Measurements from ENCODE around the gene PCGF1.

- TF ChIP-seq POLR2AphosphoS5 (IDR thresholded peaks at IDR 0.05; ENCODE audit: low read depth, low read length): no peak
- TF ChIP-seq SIN3A (IDR thresholded peaks at IDR 0.05; ENCODE audit: borderline replicate concordance, insufficient read depth, low read length): no peak
- TF ChIP-seq, protein P1, sequence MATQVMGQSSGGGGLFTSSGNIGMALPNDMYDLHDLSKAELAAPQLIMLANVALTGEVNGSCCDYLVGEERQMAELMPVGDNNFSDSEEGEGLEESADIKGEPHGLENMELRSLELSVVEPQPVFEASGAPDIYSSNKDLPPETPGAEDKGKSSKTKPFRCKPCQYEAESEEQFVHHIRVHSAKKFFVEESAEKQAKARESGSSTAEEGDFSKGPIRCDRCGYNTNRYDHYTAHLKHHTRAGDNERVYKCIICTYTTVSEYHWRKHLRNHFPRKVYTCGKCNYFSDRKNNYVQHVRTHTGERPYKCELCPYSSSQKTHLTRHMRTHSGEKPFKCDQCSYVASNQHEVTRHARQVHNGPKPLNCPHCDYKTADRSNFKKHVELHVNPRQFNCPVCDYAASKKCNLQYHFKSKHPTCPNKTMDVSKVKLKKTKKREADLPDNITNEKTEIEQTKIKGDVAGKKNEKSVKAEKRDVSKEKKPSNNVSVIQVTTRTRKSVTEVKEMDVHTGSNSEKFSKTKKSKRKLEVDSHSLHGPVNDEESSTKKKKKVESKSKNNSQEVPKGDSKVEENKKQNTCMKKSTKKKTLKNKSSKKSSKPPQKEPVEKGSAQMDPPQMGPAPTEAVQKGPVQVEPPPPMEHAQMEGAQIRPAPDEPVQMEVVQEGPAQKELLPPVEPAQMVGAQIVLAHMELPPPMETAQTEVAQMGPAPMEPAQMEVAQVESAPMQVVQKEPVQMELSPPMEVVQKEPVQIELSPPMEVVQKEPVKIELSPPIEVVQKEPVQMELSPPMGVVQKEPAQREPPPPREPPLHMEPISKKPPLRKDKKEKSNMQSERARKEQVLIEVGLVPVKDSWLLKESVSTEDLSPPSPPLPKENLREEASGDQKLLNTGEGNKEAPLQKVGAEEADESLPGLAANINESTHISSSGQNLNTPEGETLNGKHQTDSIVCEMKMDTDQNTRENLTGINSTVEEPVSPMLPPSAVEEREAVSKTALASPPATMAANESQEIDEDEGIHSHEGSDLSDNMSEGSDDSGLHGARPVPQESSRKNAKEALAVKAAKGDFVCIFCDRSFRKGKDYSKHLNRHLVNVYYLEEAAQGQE (IDR thresholded peaks at IDR 0.05; ENCODE audit: insufficient read depth in 1 of 2, low read depth in 2 of 2, low read length in 2 of 2): no peak
- TF ChIP-seq TAF1 (IDR thresholded peaks at IDR 0.05; ENCODE audit: borderline replicate concordance, insufficient read depth, low read length): no peak
Measured at GRCh38 chr2:74474899-74475298, 32.6 kb downstream of the PCGF1 start.
